Endothelial cell of umbilical vein (primary cell): ENCODE results near the gene ARHGAP30. TPM values are rescaled to one million over a fixed set of nuclear protein-coding genes. Genes with fewer than 3 reads are reported as not detected.

Experiments
- BruUV-seq: library from RNA; stranded (reverse); fragments of 400-500 nt; replicated peaks from 2 replicates; lab custom pipeline; 2021; lab: Mats Ljungman, UMichigan
- CTCF ChIA-PET: fragments of 300-600, 350-600 bp; sonication (Branson Sonifier 250); formaldehyde crosslinking; loops from one replicate; lab custom pipeline; 2021; ENCODE audit warnings: antibody characterized with exemption, inconsistent platforms; lab: Charles Lee
- POLR2A ChIA-PET: fragments of 300-600, 350-600 bp; sonication (Branson Sonifier 250); formaldehyde crosslinking; loops from one replicate; lab custom pipeline; 2021; ENCODE audit warnings: antibody characterized with exemption, inconsistent platforms; lab: Charles Lee
- DNase-seq: peaks from one replicate; pipeline ENCODE4 v3.0.0-alpha.2; 2011; ENCODE audit warnings: low read depth, low spot score
- FAIRE-seq: peaks from 2 replicates; lab custom pipeline; 2011; peaks lifted over from hg19 to GRCh38; lab: Jason Lieb, UNC
- H2AFZ ChIP-seq: 2 replicates; pipeline ENCODE4 v1.6.0; 2012; ENCODE audit warnings: low read depth, low read length, control low read depth, inconsistent platforms
- H3K27ac ChIP-seq: 2 replicates; pipeline ENCODE4 v1.5.1; 2011; ENCODE audit warnings: low read depth, mild to moderate bottlenecking, control low read depth, low read length, moderate library complexity; ENCODE audit not compliant: insufficient read depth
- H3K27me3 ChIP-seq, 2 experiments: 2 replicates each; pipeline versions ENCODE4 v1.6.0 to v1.6.1; 2011; ENCODE audit warnings: low read length in 2 of 2, mixed read lengths in 1 of 2; ENCODE audit not compliant: control insufficient read depth in 2 of 2, insufficient read depth in 2 of 2
- H3K36me3 ChIP-seq, 2 experiments: 2 replicates in 1 of 2; 3 replicates in 1 of 2; pipeline ENCODE4 v1.5.1; 2011; ENCODE audit warnings: low read length in 2 of 2, mild to moderate bottlenecking in 1 of 2, moderate library complexity in 1 of 2; ENCODE audit not compliant: control insufficient read depth in 2 of 2, insufficient read depth in 2 of 2; ENCODE audit errors: extremely low read depth in 1 of 2
- H3K4me1 ChIP-seq: 3 replicates; pipeline ENCODE4 v1.5.1; 2011; ENCODE audit warnings: mild to moderate bottlenecking, low read length; ENCODE audit not compliant: control insufficient read depth, insufficient read depth; ENCODE audit errors: extremely low read depth
- H3K4me2 ChIP-seq: 2 replicates; pipeline ENCODE4 v1.6.1; 2011; ENCODE audit warnings: low read length, control low read depth, mixed read lengths; ENCODE audit not compliant: insufficient read depth
- H3K4me3 ChIP-seq, 3 experiments: fragments of 200-600 bp in 1 of 3; sonication (generic), shearing (Covaris generic) in 1 of 3; replicated peaks in 1 of 3; 2 replicates each; pipeline ENCODE4 v1.5.1; 2011 to 2016; ENCODE audit warnings: control low read depth in 3 of 3, low read length in 3 of 3, mild to moderate bottlenecking in 2 of 3, inconsistent platforms in 1 of 3, low read depth in 1 of 3, moderate library complexity in 1 of 3; ENCODE audit not compliant: insufficient read depth in 1 of 3
- H3K79me2 ChIP-seq: 2 replicates; pipeline ENCODE4 v1.6.0; 2012; ENCODE audit warnings: low read length, inconsistent platforms; ENCODE audit not compliant: control insufficient read depth, insufficient read depth
- H3K9ac ChIP-seq: replicated peaks from 2 replicates; pipeline ENCODE3; 2011; ENCODE audit warnings: low read length, control low read depth; ENCODE audit not compliant: insufficient read depth; ENCODE audit errors: extremely low read depth
- H3K9me1 ChIP-seq: replicated peaks from 3 replicates; pipeline ENCODE4 v1.6.0; 2011; ENCODE audit warnings: mild to moderate bottlenecking, low read length; ENCODE audit not compliant: control insufficient read depth, insufficient read depth; ENCODE audit errors: extremely low read depth
- H3K9me3 ChIP-seq: replicated peaks from 2 replicates; pipeline ENCODE4 v1.5.1; 2012; ENCODE audit warnings: low read length, inconsistent platforms; ENCODE audit not compliant: control insufficient read depth, insufficient read depth
- H4K20me1 ChIP-seq: replicated peaks from 2 replicates; pipeline ENCODE3; 2011; ENCODE audit warnings: mild to moderate bottlenecking, low read length; ENCODE audit not compliant: control insufficient read depth, insufficient read depth; ENCODE audit errors: extremely low read depth
- EZH2 ChIP-seq: IDR thresholded peaks from 2 replicates; pipeline ENCODE4 v1.6.1; 2012; ENCODE audit warnings: borderline replicate concordance, low read depth, mild to moderate bottlenecking, moderate library complexity, low read length, inconsistent platforms; ENCODE audit not compliant: severe bottlenecking
- FOS ChIP-seq: IDR thresholded peaks from 2 replicates; pipeline ENCODE4 v1.6.1; 2011; ENCODE audit warnings: mild to moderate bottlenecking, low read length, moderate library complexity, borderline replicate concordance; ENCODE audit not compliant: insufficient read depth
- GATA2 ChIP-seq: IDR thresholded peaks from 2 replicates; pipeline ENCODE4 v1.7.0; 2011; ENCODE audit warnings: low read depth, mild to moderate bottlenecking, moderate library complexity, mixed read lengths, low read length; ENCODE audit not compliant: insufficient read length, insufficient read depth
- JUN ChIP-seq: IDR thresholded peaks from 2 replicates; pipeline ENCODE4 v1.6.1; 2011; ENCODE audit warnings: borderline replicate concordance, low read depth; ENCODE audit not compliant: insufficient read length, insufficient read depth
- MAX ChIP-seq: IDR thresholded peaks from 2 replicates; pipeline ENCODE4 v1.6.1; 2011; ENCODE audit not compliant: insufficient read depth, insufficient read length
- MYC ChIP-seq: IDR thresholded peaks from one replicate; pipeline ENCODE4 v1.6.1; 2011; ENCODE audit warnings: mild to moderate bottlenecking, low read depth, low read length
- POLR2A ChIP-seq: IDR thresholded peaks from 2 replicates; pipeline ENCODE4 v1.6.1; 2012; ENCODE audit warnings: low read depth, mild to moderate bottlenecking, control low read depth, low read length
- POLR2AphosphoS5 ChIP-seq: IDR thresholded peaks from 2 replicates; pipeline ENCODE4 v1.6.1; 2012; ENCODE audit warnings: low read depth, mild to moderate bottlenecking, control low read depth, low read length, moderate library complexity; ENCODE audit not compliant: insufficient read depth
- dilution Hi-C: fragments of 300-500 bp; cut with MboI; formaldehyde crosslinking; loops from one replicate; pipeline ENCODE4 v1.15.0; 2019; ENCODE audit warnings: low sequenced_read_pairs; ENCODE audit not compliant: extremely low pct_ligation_motif_present
- intact Hi-C: fragments of 100-400 bp; cut with micrococcal nuclease; formaldehyde crosslinking; loops from one replicate; pipeline ENCODE4 v1.10.0; 2022
- polyA plus RNA-seq, 4 experiments: library from polyadenylated mRNA; depleted of rRNA in 3 of 4; stranded (reverse) in 3 of 4; unstranded in 1 of 4; fragments of >200 nt; gene quantifications; 2 replicates each; pipeline versions ENCODE4 v1.2.1 to v1.2.3, GENCODE V29; 2011 to 2012; ENCODE audit warnings: missing spikeins in 1 of 4
- total RNA-seq: library from RNA; stranded (reverse); gene quantifications from 2 replicates; pipeline ENCODE4 v1.2.3, GENCODE V29; 2021
- TF ChIP-seq, protein P1 (sequence below), 2 donors: IDR thresholded peaks; 1 replicate in 1 of 2; 2 replicates in 1 of 2; pipeline ENCODE4 v1.5.1; 2011; ENCODE audit warnings: low read length in 2 of 2, mild to moderate bottlenecking in 2 of 2, moderate library complexity in 2 of 2, control low read depth in 1 of 2, inconsistent platforms in 1 of 2, low read depth in 1 of 2; ENCODE audit not compliant: insufficient read depth in 1 of 2; ENCODE audit errors: extremely low read depth in 1 of 2

ARHGAP30 gene
- total and polyA plus RNA-seq, 2 donors (not counting 3 experiments of a cell fraction or from before 2014, with no cell fraction given), result not detected

GRCh38 chr1:161052899-161053298 is 16.8 kb downstream of the ARHGAP30 start:
- ChIA-PET CTCF (no interaction called here), POLR2A (no interaction called here)
- no TSS peak for BruUV-seq
- H3K36me3 ChIP-seq, result no peaks in the 10 kb centered on the region
- no peaks in the 10 kb centered on the region for H3K9me1 ChIP-seq
- no peaks in the 10 kb centered on the region for H3K27me3 ChIP-seq
- no peaks in the 10 kb centered on the region for H4K20me1 ChIP-seq
- H3K9ac ChIP-seq, result no peak overlapping the region
- no peaks in the 10 kb centered on the region for H3K79me2 ChIP-seq
- TF ChIP-seq POLR2AphosphoS5 (no peak), JUN (no peak), MYC (no peak), POLR2A (no peak), EZH2 (no peak), FOS (no peak), MAX (no peak), GATA2 (no peak)
- TF ChIP-seq, protein P1, sequence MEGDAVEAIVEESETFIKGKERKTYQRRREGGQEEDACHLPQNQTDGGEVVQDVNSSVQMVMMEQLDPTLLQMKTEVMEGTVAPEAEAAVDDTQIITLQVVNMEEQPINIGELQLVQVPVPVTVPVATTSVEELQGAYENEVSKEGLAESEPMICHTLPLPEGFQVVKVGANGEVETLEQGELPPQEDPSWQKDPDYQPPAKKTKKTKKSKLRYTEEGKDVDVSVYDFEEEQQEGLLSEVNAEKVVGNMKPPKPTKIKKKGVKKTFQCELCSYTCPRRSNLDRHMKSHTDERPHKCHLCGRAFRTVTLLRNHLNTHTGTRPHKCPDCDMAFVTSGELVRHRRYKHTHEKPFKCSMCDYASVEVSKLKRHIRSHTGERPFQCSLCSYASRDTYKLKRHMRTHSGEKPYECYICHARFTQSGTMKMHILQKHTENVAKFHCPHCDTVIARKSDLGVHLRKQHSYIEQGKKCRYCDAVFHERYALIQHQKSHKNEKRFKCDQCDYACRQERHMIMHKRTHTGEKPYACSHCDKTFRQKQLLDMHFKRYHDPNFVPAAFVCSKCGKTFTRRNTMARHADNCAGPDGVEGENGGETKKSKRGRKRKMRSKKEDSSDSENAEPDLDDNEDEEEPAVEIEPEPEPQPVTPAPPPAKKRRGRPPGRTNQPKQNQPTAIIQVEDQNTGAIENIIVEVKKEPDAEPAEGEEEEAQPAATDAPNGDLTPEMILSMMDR (IDR thresholded peaks at IDR 0.05; ENCODE audit: extremely low read depth in 1 of 2, insufficient read depth in 1 of 2, low read depth in 1 of 2, low read length in 2 of 2), result no peak
- H3K27ac ChIP-seq, result no peak overlapping the region
- H3K4me2 ChIP-seq, result no peak overlapping the region
- dilution Hi-C loops, result no loop called here
- intact Hi-C loops, result loop anchor here (10.0 kb wide), 1 partner anchor 728 kb away; no protein-coding TSS in a partner anchor
- DNase-seq (no peak), FAIRE-seq (no peak)
- no peaks in the 10 kb centered on the region for H3K9me3 ChIP-seq
- no peak overlapping the region for H3K4me3 ChIP-seq
- H2AFZ ChIP-seq, result no peak overlapping the region
- no peaks in the 10 kb centered on the region for H3K4me1 ChIP-seq
